ENCODE results near the gene CSF1R.

- TF ChIP-seq, protein P1, sequence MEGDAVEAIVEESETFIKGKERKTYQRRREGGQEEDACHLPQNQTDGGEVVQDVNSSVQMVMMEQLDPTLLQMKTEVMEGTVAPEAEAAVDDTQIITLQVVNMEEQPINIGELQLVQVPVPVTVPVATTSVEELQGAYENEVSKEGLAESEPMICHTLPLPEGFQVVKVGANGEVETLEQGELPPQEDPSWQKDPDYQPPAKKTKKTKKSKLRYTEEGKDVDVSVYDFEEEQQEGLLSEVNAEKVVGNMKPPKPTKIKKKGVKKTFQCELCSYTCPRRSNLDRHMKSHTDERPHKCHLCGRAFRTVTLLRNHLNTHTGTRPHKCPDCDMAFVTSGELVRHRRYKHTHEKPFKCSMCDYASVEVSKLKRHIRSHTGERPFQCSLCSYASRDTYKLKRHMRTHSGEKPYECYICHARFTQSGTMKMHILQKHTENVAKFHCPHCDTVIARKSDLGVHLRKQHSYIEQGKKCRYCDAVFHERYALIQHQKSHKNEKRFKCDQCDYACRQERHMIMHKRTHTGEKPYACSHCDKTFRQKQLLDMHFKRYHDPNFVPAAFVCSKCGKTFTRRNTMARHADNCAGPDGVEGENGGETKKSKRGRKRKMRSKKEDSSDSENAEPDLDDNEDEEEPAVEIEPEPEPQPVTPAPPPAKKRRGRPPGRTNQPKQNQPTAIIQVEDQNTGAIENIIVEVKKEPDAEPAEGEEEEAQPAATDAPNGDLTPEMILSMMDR (IDR thresholded peaks at IDR 0.05; ENCODE audit: borderline replicate concordance, extremely low read depth, low read length, poor library complexity, severe bottlenecking), result no peak
- no peak for TF ChIP-seq EZH2 (IDR thresholded peaks at IDR 0.05; ENCODE audit: borderline replicate concordance, low read depth, low read length, severe bottlenecking)
These were observed 21.6 kb downstream of the CSF1R start for GRCh38 chr5:150064681-150065220.
